Stomach (tissue), 4 donors: ENCODE data around the gene TMEM164.

Experiments used
- CTCF ChIP-seq, 7 experiments: fragments of 450-650 bp in 4 of 7; fragments of 200-600 bp in 3 of 7; sonication (generic) in 3 of 7; IDR thresholded peaks; one replicate each; pipeline ENCODE4 v1.5.1; 2016 to 2019; ENCODE audit warnings: antibody characterized with exemption in 7 of 7, control low read depth in 2 of 7, mild to moderate bottlenecking in 1 of 7
- EP300 ChIP-seq: sonication (generic); formaldehyde crosslinking; IDR thresholded peaks from one replicate; pipeline ENCODE4 v1.6.1; 2017; ENCODE audit warnings: antibody characterized with exemption
- POLR2A ChIP-seq, 4 donors: fragments of 450-650 bp; IDR thresholded peaks; one replicate each; pipeline ENCODE4 v1.6.1; 2016; ENCODE audit warnings: antibody characterized with exemption in 4 of 4, control low read depth in 2 of 4, mild to moderate bottlenecking in 1 of 4, moderate library complexity in 1 of 4
- POLR2AphosphoS5 ChIP-seq, 3 donors: sonication (generic); formaldehyde crosslinking; IDR thresholded peaks; one replicate each; pipeline ENCODE4 v1.6.1; 2016; ENCODE audit warnings: antibody characterized with exemption in 3 of 3

GRCh38 chrX:110182362-110182761, 179.4 kb downstream of the TMEM164 start:
- TF ChIP-seq POLR2A (IDR thresholded peaks at IDR 0.05) (no peak), CTCF (IDR thresholded peaks at IDR 0.05) (no peak), EP300 (no peak), POLR2AphosphoS5 (IDR thresholded peaks at IDR 0.05) (no peak)
